PC-9 (cell line): ENCODE data around the gene TLCD3B. TPM values are rescaled to one million over a fixed set of nuclear protein-coding genes. Genes with fewer than 3 reads are reported as not detected.
A peak's percentile ranks its signal among the peaks of the same experiment; 100 is the strongest.

Experiments
- BruUV-seq: library from RNA; stranded (reverse); fragments of 400-500 nt; replicated peaks from 2 replicates; lab custom pipeline; 2021; lab: Mats Ljungman, UMichigan
- CTCF ChIA-PET: fragments of 300-600 bp; sonication (Branson Sonifier 250); formaldehyde crosslinking; loops from one replicate; lab custom pipeline; 2022; ENCODE audit warnings: antibody characterized with exemption; lab: Charles Lee
- POLR2A ChIA-PET: fragments of 300-600 bp; sonication (Branson Sonifier 250); formaldehyde crosslinking; loops from one replicate; lab custom pipeline; 2022; ENCODE audit warnings: antibody characterized with exemption; ENCODE audit not compliant: unreplicated experiment; lab: Charles Lee
- DNase-seq, 2 experiments: peaks; one replicate each; pipeline versions ENCODE4 v3.0.0 to v3.0.0-alpha.2; 2015 to 2022; ENCODE audit warnings: mixed read lengths in 1 of 2
- H2AFZ ChIP-seq: fragments of 200-600 bp; sonication (generic); 2 replicates; pipeline ENCODE4 v1.8.1; 2017; ENCODE audit warnings: antibody characterized with exemption
- H3F3A ChIP-seq: fragments of 200-600 bp; sonication (generic); 2 replicates; pipeline ENCODE4 v1.8.1; 2017; ENCODE audit warnings: antibody characterized with exemption, mild to moderate bottlenecking, low read depth; ENCODE audit not compliant: insufficient read depth
- H3K27ac ChIP-seq: fragments of 200-600 bp; sonication (generic); 2 replicates; pipeline ENCODE4 v1.6.1; 2016; ENCODE audit warnings: mixed run types
- H3K27me3 ChIP-seq: fragments of 200-600 bp; sonication (generic); 2 replicates; pipeline ENCODE4 v1.6.1; 2016; ENCODE audit warnings: low read depth, mixed run types; ENCODE audit not compliant: insufficient read depth
- H3K36me3 ChIP-seq: fragments of 200-600 bp; sonication (generic); 2 replicates; pipeline ENCODE4 v1.6.1; 2016; ENCODE audit warnings: low read depth, mixed run types
- H3K4me1 ChIP-seq: fragments of 200-600 bp; sonication (generic); replicated peaks from 2 replicates; pipeline ENCODE4 v1.6.1; 2016; ENCODE audit warnings: mixed run types; ENCODE audit not compliant: insufficient read depth
- H3K4me2 ChIP-seq: fragments of 200-600 bp; sonication (generic); 2 replicates; pipeline ENCODE4 v1.6.1; 2017; ENCODE audit warnings: mixed run types
- H3K4me3 ChIP-seq: fragments of 200-600 bp; sonication (generic); 2 replicates; pipeline ENCODE4 v1.6.1; 2016; ENCODE audit warnings: mixed run types
- H3K79me2 ChIP-seq: fragments of 200-600 bp; sonication (generic); 2 replicates; pipeline ENCODE4 v1.6.1; 2017; ENCODE audit warnings: low read depth, mixed run types
- H3K9me2 ChIP-seq: fragments of 200-600 bp; sonication (generic); 2 replicates; pipeline ENCODE4 v1.8.1; 2017; ENCODE audit warnings: mild to moderate bottlenecking; ENCODE audit not compliant: insufficient read depth
- H3K9me3 ChIP-seq: fragments of 200-600 bp; sonication (generic); 2 replicates; pipeline ENCODE4 v1.8.1; 2016; ENCODE audit warnings: low read depth; ENCODE audit not compliant: insufficient read depth
- H4K20me1 ChIP-seq: fragments of 200-600 bp; sonication (generic); 2 replicates; pipeline ENCODE4 v1.8.1; 2017; ENCODE audit not compliant: insufficient read depth
- EZH2 ChIP-seq: fragments of 200-600 bp; sonication (generic); IDR thresholded peaks from 2 replicates; pipeline ENCODE4 v1.8.0; 2017; ENCODE audit warnings: antibody characterized with exemption, low read depth
- intact Hi-C: fragments of 100-400 bp; cut with micrococcal nuclease; formaldehyde crosslinking; loops from one replicate; pipeline ENCODE4 v1.10.0; 2022; ENCODE audit not compliant: unreplicated experiment
- total RNA-seq: library from RNA; stranded (reverse); gene quantifications from 2 replicates; pipeline ENCODE4 v1.2.3, GENCODE V29; 2021
- TF ChIP-seq, protein P1 (sequence below): fragments of 200-600 bp; sonication (generic); conservative IDR thresholded peaks from 2 replicates; pipeline ENCODE4 v1.6.1; 2017; ENCODE audit warnings: mixed run types, antibody characterized with exemption, mild to moderate bottlenecking, moderate library complexity

Gene TLCD3B
- total RNA-seq, 1 experiment from 2014 or later = 5.8 TPM

DNA sequence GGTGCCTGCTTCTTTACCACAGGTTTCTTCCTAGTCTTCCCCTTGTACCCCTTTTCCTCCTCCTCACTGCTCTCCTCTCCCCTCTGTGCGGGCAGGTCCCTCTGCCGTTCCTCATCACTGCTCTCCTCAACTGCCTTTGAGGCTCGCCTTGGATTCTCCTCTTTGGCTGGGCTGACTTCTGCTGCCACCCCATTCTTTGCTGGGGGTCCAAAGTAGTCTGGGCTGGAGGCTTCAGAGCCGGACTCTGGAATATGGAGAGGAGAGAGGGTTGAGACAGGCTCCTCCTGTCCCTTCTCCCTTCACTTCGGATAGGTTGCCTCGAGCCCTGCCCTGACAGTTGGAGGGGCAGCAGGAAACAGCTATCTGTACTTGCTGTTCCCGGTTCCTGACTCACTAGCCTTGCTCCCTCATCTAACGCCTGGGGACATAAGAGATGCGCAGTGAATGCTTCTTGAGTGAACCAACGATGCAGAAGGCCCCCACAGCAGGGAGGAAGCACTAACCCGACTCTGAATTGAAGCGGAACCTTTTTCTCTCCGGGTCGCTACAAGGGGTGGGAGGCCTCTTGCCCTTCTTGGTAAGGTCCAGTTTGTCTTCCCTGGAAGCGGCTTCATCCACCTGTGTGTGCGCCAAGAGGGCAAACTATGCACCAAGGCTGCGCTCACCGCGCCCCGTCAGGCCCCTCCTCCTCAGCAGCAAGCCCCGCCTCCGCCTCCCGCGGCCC is 36.3 kb downstream of the TLCD3B start:
- CTCF ChIA-PET = interaction anchor here (1.0 kb wide), 1 partner anchor 21 kb away, joined by 5 read pairs; the partner anchor contains the start of gene TAOK2

DNA sequence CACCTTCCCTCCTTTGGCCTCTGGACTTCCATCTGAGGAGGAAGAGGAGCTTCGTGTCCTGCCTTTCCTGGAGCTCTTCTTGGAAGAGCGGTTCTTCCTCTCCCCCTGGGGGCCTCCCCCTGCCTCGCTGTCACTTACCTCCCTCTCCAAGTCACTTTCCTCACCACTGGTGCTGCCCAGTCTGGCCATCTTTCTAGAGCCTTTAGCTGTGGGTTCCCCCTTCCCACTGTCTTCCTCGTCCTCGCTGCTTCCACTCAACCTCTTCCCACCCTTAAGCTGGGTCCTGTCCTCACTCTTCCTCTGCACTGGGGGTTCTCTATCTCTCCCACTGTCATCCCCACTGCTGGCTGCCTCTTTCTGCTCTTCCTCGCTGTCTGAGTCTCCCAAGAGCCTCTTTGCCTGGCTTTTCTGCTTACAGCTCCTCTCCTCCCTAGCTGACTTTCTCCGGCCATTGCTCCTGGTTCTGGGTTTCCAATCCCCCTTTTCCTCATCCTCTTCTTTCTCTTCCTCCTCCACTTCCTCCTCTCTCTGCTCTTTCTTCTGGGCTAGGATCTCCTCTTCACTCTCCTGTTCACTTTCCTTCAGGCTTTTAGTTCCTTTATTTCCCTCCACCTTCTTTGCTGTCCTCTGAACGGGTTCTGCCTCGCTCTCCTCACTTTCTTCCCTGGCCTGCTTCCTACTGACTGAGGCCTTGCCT is 37.0 kb downstream of the TLCD3B start:
- H3K27ac ChIP-seq = peak overlapping the region; percentile 74
- H3K4me1 ChIP-seq = peaks cover 25% of the 10 kb centered on the region
- no peaks in the 10 kb centered on the region for H3K9me2 ChIP-seq
- no peaks in the 10 kb centered on the region for H3K27me3 ChIP-seq
- POLR2A ChIA-PET = no interaction called here
- H2AFZ ChIP-seq = no peak overlapping the region
- CTCF ChIA-PET = interaction anchor here (0.6 to 0.7 kb wide), 2 partner anchors 18 to 274 kb away, joined by 3 to 6 read pairs; no protein-coding TSS in a partner anchor
- TF ChIP-seq, protein P1, sequence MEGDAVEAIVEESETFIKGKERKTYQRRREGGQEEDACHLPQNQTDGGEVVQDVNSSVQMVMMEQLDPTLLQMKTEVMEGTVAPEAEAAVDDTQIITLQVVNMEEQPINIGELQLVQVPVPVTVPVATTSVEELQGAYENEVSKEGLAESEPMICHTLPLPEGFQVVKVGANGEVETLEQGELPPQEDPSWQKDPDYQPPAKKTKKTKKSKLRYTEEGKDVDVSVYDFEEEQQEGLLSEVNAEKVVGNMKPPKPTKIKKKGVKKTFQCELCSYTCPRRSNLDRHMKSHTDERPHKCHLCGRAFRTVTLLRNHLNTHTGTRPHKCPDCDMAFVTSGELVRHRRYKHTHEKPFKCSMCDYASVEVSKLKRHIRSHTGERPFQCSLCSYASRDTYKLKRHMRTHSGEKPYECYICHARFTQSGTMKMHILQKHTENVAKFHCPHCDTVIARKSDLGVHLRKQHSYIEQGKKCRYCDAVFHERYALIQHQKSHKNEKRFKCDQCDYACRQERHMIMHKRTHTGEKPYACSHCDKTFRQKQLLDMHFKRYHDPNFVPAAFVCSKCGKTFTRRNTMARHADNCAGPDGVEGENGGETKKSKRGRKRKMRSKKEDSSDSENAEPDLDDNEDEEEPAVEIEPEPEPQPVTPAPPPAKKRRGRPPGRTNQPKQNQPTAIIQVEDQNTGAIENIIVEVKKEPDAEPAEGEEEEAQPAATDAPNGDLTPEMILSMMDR = no peak
- TF ChIP-seq EZH2 = no peak
- peaks cover 44% of the 10 kb centered on the region for H3F3A ChIP-seq
- H3K4me3 ChIP-seq = peak overlapping the region; percentile 72; the same call in 1 of the 2 replicates
- H3K4me2 ChIP-seq = peak overlapping the region; percentile 78
- H3K79me2 ChIP-seq = peaks cover 11% of the 10 kb centered on the region
- H3K9me3 ChIP-seq = no peaks in the 10 kb centered on the region
- no peaks in the 10 kb centered on the region for H4K20me1 ChIP-seq
- no TSS peak for BruUV-seq
- no peaks in the 10 kb centered on the region for H3K36me3 ChIP-seq
- peak in 1 of 2 experiments; percentile 32 for DNase-seq
- intact Hi-C loops = loop anchor here (1.0 to 2.0 kb wide), 2 partner anchors 32 to 183 kb away; partner anchors contain the start of gene TMEM219

More for the DNA sequence above, 36.3 kb downstream of the TLCD3B start:
- BruUV-seq = no TSS peak
- peak; percentile 81 to 89 for DNase-seq
- Histone ChIP-seq H3K9me2 (no peaks in the 10 kb centered on the region), H3K27ac (peak overlapping the region; percentile 74), H3K27me3 (no peaks in the 10 kb centered on the region), H3K4me1 (peaks cover 25% of the 10 kb centered on the region), H4K20me1 (no peaks in the 10 kb centered on the region), H3K9me3 (no peaks in the 10 kb centered on the region), H3K36me3 (no peaks in the 10 kb centered on the region), H3K79me2 (peaks cover 11% of the 10 kb centered on the region), H2AFZ (peak overlapping the region; percentile 97), H3K4me3 (peak overlapping the region; percentile 72), H3K4me2 (peak overlapping the region; percentile 78), H3F3A (peaks cover 40% of the 10 kb centered on the region)
- POLR2A ChIA-PET = interaction anchor here (0.7 kb wide), 1 partner anchor 33 kb away, joined by 4 read pairs; the partner anchor contains the start of gene TMEM219
- TF ChIP-seq EZH2 = no peak
- TF ChIP-seq, protein P1 = no peak
- intact Hi-C loops = loop anchor here (1.0 to 5.0 kb wide), 3 partner anchors 32 to 184 kb away; partner anchors contain the start of genes KCTD13 and TMEM219

DNA sequence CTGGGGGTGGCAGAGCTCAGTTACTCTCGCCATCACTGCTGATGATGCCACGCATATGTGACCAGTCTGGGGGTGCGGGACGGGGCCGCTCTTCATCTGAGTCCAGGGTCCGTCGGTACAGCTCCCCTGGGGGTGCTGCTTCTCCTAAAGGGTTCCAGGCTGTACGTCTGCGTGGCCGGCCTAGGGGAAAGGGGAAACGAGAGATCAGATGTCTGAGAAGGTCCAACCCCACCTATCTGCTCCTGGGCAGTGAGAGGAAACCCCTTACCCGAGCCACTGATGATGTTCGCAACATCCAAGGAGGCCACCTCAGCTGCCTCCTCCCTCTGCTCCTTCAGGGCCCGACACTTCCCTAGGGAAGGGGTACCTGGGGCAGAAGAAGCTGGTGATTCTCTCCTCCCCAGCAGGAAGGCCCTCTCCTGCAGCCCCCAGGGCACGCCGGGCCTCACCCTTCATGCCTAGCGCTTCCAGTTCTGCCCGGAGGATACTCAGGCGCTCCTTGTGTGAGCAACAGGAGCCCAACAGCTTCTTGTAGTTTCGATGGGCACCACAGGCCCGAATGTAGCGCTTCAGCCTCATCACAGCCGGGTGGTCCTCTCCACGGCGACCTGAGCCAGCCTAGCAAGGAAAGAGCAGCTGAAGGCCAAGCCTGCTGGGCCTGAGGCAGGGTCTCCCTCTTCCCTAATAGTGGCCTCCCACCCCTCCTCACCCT is 37.7 kb downstream of the TLCD3B start:
- CTCF ChIA-PET = interaction anchor here (0.6 to 0.7 kb wide), 2 partner anchors 18 to 273 kb away, joined by 3 to 6 read pairs; no protein-coding TSS in a partner anchor
- Histone ChIP-seq H3K36me3 (no peaks in the 10 kb centered on the region), H4K20me1 (no peaks in the 10 kb centered on the region), H3F3A (peaks cover 44% of the 10 kb centered on the region), H3K27me3 (no peaks in the 10 kb centered on the region), H3K4me3 (no peak overlapping the region), H3K9me3 (no peaks in the 10 kb centered on the region), H3K27ac (no peak overlapping the region), H3K4me1 (peaks cover 25% of the 10 kb centered on the region), H3K79me2 (peaks cover 11% of the 10 kb centered on the region), H3K9me2 (no peaks in the 10 kb centered on the region), H2AFZ (no peak overlapping the region), H3K4me2 (peak overlapping the region; percentile 78; the same call in 1 of the 2 replicates)
- POLR2A ChIA-PET = no interaction called here
- TF ChIP-seq EZH2 = no peak
- TF ChIP-seq, protein P1 = no peak
- BruUV-seq = no TSS peak
- peak in 1 of 2 experiments; percentile 21 for DNase-seq
- intact Hi-C loops = no loop called here
